ENCODE data around the gene GNGT2.

GNGT2 gene

GRCh38 chr17:49191917-49192741, 18.2 kb downstream of the GNGT2 start (continued):
- TF ChIP-seq PRDM10 (tag by site-specific recombination; IDR thresholded peaks at IDR 0.05) (no peak; the same call in 1 of the 2 replicates), TSHZ1 (tag by site-specific recombination; IDR thresholded peaks at IDR 0.05; ENCODE audit: borderline replicate concordance) (no peak), ZNF660 (tag by site-specific recombination; IDR thresholded peaks at IDR 0.05) (peak; percentile 84), ZNF544 (tag by site-specific recombination; IDR thresholded peaks at IDR 0.05) (no peak), ZEB2 (tag by site-specific recombination; IDR thresholded peaks at IDR 0.05) (peak; percentile 91), ZNF624 (tag by site-specific recombination; IDR thresholded peaks at IDR 0.05) (peak; percentile 19; the same call in 1 of the 2 replicates), ZNF654 (tag by site-specific recombination; IDR thresholded peaks at IDR 0.05; ENCODE audit: low read depth) (no peak), SP3 (tag by site-specific recombination; IDR thresholded peaks at IDR 0.05) (no peak), ZBTB21 (tag by site-specific recombination; IDR thresholded peaks at IDR 0.05) (peak; percentile 34), ZNF174 (tag by site-specific recombination; IDR thresholded peaks at IDR 0.05) (no peak), ZBTB20 (tag by site-specific recombination; IDR thresholded peaks at IDR 0.05) (peak; percentile 94), HOXC10 (CRISPR knock-in tag; IDR thresholded peaks at IDR 0.05) (no peak), ZNF701 (tag by site-specific recombination; IDR thresholded peaks at IDR 0.05) (0 out of 2 replicates have a peak, but pooled peaks have one; percentile 53), OSR2 (tag by site-specific recombination; IDR thresholded peaks at IDR 0.05) (peak; percentile 35), ZNF514 (tag by site-specific recombination; IDR thresholded peaks at IDR 0.05) (no peak), YY2 (tag by site-specific recombination; IDR thresholded peaks at IDR 0.05) (peak; percentile 74), KLF1 (tag by site-specific recombination; IDR thresholded peaks at IDR 0.05) (peak; percentile 60; the same call in 1 of the 2 replicates), ZNF585B (tag by site-specific recombination; IDR thresholded peaks at IDR 0.05) (no peak), BCL6B (tag by site-specific recombination; IDR thresholded peaks at IDR 0.05) (no peak; the same call in 1 of the 2 replicates), ZNF529 (tag by site-specific recombination; IDR thresholded peaks at IDR 0.05; ENCODE audit: insufficient replicate concordance) (no peak), ZBTB7A (tag by site-specific recombination; IDR thresholded peaks at IDR 0.05; ENCODE audit: low read depth) (peak; percentile 69; the same call in 1 of the 2 replicates), ZNF10 (tag by site-specific recombination; IDR thresholded peaks at IDR 0.05) (0 out of 2 replicates have a peak, but pooled peaks have one; percentile 24)
- TF ChIP-seq, protein P1, sequence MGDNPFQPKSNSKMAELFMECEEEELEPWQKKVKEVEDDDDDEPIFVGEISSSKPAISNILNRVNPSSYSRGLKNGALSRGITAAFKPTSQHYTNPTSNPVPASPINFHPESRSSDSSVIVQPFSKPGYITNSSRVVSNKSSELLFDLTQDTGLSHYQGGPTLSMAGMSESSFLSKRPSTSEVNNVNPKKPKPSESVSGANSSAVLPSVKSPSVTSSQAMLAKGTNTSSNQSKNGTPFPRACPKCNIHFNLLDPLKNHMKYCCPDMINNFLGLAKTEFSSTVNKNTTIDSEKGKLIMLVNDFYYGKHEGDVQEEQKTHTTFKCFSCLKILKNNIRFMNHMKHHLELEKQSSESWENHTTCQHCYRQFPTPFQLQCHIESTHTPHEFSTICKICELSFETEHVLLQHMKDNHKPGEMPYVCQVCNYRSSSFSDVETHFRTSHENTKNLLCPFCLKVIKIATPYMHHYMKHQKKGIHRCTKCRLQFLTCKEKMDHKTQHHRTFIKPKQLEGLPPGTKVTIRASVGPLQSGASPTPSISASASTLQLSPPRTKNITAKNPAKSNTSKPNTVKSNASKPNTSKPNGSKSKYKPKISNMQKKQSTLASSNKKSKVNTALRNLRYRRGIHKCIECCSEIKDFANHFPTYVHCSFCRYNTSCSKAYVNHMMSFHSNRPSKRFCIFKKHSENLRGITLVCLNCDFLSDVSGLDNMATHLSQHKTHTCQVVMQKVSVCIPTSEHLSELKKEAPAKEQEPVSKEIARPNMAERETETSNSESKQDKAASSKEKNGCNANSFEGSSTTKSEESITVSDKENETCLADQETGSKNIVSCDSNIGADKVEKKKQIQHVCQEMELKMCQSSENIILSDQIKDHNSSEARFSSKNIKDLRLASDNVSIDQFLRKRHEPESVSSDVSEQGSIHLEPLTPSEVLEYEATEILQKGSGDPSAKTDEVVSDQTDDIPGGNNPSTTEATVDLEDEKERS (tag by site-specific recombination; IDR thresholded peaks at IDR 0.05), result peak; percentile 57; the same call in 1 of the 2 replicates
- TF ChIP-seq, protein P2, sequence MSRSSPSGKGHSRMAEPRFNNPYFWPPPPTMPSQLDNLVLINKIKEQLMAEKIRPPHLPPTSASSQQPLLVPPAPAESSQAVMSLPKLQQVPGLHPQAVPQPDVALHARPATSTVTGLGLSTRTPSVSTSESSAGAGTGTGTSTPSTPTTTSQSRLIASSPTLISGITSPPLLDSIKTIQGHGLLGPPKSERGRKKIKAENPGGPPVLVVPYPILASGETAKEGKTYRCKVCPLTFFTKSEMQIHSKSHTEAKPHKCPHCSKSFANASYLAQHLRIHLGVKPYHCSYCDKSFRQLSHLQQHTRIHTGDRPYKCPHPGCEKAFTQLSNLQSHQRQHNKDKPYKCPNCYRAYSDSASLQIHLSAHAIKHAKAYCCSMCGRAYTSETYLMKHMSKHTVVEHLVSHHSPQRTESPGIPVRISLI (tag by site-specific recombination; IDR thresholded peaks at IDR 0.05), result no peak
- TF ChIP-seq, protein P3, sequence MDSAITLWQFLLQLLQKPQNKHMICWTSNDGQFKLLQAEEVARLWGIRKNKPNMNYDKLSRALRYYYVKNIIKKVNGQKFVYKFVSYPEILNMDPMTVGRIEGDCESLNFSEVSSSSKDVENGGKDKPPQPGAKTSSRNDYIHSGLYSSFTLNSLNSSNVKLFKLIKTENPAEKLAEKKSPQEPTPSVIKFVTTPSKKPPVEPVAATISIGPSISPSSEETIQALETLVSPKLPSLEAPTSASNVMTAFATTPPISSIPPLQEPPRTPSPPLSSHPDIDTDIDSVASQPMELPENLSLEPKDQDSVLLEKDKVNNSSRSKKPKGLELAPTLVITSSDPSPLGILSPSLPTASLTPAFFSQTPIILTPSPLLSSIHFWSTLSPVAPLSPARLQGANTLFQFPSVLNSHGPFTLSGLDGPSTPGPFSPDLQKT (IDR thresholded peaks at IDR 0.05; ENCODE audit: borderline replicate concordance, low read depth, low read length), result peak; percentile 38; the same call in 1 of the 2 replicates

Data from HEK293 (cell line).